ENCODE data around the gene CCDC167.

GRCh38 chr6:37548067-37548674 lies 48.5 kb upstream of the CCDC167 start:
- TF ChIP-seq EZH2 (IDR thresholded peaks at IDR 0.05; ENCODE audit: insufficient read depth, low read length) (no peak), CTCF (IDR thresholded peaks at IDR 0.05; ENCODE audit: insufficient read depth, low read depth, low read length) (no peak)
